Activated T-helper 2 cell treated with anti-CD3 and anti-CD28 coated beads, Interferon-gamma antibody, Interleukin-2, Interleukin-4, amounts not matched to agents 10 μg/mL and 5 μg/mL and 100 μg/mL, durations not matched to agents 14 hours and 24 hours and 36 hours (primary cell): Measurements from ENCODE around the gene STH. TPM values are rescaled to one million over a fixed set of nuclear protein-coding genes. Genes with fewer than 3 reads are reported as not detected.

ENCODE experiments used
- DNase-seq: peaks from one replicate; pipeline ENCODE4 v3.0.0; 2021; ENCODE audit warnings: low spot score
- H3K27ac Mint-ChIP-seq: one replicate; pipeline ENCODE4 v1.8.0; 2021; ENCODE audit warnings: mixed read lengths
- H3K27me3 Mint-ChIP-seq: one replicate; pipeline ENCODE4 v1.8.0; 2021; ENCODE audit warnings: low read depth, mixed read lengths
- H3K36me3 Mint-ChIP-seq: one replicate; pipeline ENCODE4 v1.8.0; 2021; ENCODE audit warnings: low read depth, mixed read lengths
- H3K4me1 Mint-ChIP-seq: one replicate; pipeline ENCODE4 v1.8.0; 2021; ENCODE audit warnings: low read depth, mixed read lengths
- H3K4me3 Mint-ChIP-seq: one replicate; pipeline ENCODE4 v1.8.0; 2021; ENCODE audit warnings: low read depth, mild to moderate bottlenecking, moderate library complexity, mixed read lengths
- H3K9me3 Mint-ChIP-seq: one replicate; pipeline ENCODE4 v1.8.0; 2021; ENCODE audit warnings: mixed read lengths
- intact Hi-C: fragments of 100-400 bp; cut with micrococcal nuclease; formaldehyde crosslinking; loops from one replicate; pipeline ENCODE4 v1.15.1; 2023
- total RNA-seq: library from RNA; stranded (reverse); gene quantifications from 2 replicates; pipeline ENCODE4 v1.2.3, GENCODE V29; 2022

Gene STH
- total RNA-seq, 1 donor from 2014 or later, result not detected

DNA sequence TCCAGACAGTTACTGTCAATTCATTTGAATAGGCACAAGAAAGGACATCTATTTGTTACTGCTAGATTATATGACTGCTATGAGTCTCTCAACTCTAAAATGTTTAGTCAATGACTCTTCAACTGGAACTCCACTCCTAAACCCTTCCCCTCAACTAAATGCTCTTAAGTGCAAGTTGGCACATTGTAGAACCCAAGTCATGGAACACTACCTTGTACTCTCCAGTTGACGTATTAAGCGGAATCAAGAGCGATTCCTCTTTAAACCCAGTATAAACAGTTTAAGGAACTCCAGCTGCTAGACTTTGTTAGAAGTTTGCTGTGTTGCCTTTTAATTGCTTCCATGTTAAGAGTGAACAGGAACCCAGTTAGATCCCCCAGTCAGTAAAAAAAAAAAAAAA lies 44.6 kb downstream of the STH start:
- intact Hi-C loops, result loop anchor here (5.0 kb wide), 1 partner anchor 169 kb away; no protein-coding TSS in a partner anchor
- Mint-ChIP-seq H3K36me3 (peaks cover 78% of the 10 kb centered on the region), H3K27ac (peak overlapping the region; percentile 5), H3K4me3 (no peak overlapping the region), H3K9me3 (no peaks in the 10 kb centered on the region), H3K27me3 (no peaks in the 10 kb centered on the region), H3K4me1 (peaks cover 19% of the 10 kb centered on the region)
- DNase-seq, result no peak

DNA sequence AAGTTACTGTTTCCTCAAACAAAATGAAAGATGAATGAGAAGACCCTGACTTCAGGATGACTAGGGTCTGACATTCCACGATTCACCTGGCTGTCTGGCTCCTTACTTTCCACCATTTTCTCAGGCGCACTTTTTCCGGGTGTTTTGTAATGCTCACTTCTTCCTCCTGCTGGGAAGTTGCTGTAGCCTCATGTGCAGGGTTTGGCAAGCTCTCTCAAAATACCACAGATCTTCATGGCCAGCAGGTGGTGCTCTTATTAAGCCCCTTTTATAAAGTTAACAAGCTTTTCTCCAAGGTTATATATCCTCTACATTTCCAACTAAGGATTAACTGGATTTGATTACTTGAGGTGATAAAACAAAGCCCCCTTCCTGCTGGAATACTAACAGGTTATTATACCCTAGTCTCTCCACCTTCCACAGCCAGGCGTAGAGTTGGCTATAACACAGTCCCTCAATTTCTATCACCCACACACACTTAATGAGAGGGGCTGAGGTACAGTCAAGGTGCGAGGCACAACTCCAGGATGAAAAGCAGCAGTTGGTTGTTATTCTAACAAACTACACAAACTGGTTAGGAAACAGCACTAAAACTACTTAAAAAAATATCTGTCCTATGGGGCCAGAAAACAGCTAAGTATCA lies 45.4 kb downstream of the STH start:
- no peak overlapping the region for H3K4me3 Mint-ChIP-seq
- H3K9me3 Mint-ChIP-seq, result no peaks in the 10 kb centered on the region
- no peak overlapping the region for H3K27ac Mint-ChIP-seq
- H3K4me1 Mint-ChIP-seq, result peaks cover 19% of the 10 kb centered on the region
- H3K27me3 Mint-ChIP-seq, result no peaks in the 10 kb centered on the region
- no peak for DNase-seq
- intact Hi-C loops, result loop anchor here (5.0 kb wide), 1 partner anchor 168 kb away; no protein-coding TSS in a partner anchor
- peaks cover 76% of the 10 kb centered on the region for H3K36me3 Mint-ChIP-seq

DNA sequence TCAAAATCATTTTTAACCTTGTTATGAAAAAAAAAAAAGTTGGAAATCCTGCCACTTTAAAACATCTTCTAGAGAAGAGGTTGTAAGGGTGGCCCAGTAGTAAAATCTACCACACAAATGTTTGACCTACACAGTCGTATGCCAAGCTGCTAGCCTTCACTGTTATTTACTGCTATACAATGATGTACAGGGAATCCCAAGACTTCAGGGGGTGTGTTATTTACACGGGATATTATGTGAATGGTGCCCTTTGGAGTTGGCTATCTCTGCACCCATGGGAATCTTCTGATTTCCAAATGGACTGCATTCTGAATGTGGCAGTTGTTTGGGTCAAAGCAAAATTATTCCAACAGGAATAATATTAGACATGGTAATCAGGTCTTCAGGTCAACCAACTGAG lies 45.9 kb downstream of the STH start:
- H3K4me1 Mint-ChIP-seq, result peaks cover 22% of the 10 kb centered on the region
- intact Hi-C loops, result loop anchor here (5.0 kb wide), 1 partner anchor 167 kb away; no protein-coding TSS in a partner anchor
- no peak overlapping the region for H3K27ac Mint-ChIP-seq
- DNase-seq, result no peak
- no peaks in the 10 kb centered on the region for H3K27me3 Mint-ChIP-seq
- H3K36me3 Mint-ChIP-seq, result peaks cover 77% of the 10 kb centered on the region
- no peak overlapping the region for H3K4me3 Mint-ChIP-seq
- no peaks in the 10 kb centered on the region for H3K9me3 Mint-ChIP-seq

DNA sequence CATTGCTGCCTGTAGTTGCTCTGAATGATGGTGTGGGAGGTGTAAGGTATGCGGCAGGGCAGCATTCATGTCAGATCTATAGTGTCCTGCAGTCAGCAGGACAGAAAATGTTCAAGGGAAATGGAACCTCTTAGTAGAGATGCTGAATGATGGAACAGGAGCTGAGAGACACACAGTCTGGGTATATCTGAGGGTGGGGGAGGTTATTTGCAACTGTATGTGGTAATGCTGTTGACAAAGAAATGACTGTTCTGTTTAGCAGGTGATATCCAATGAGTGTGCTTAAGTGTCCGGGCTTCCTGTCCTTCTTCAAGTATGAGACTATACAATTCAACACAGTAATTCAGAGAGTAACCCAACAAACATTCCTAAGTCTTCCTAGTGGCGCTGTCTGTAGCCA lies 46.6 kb downstream of the STH start:
- Mint-ChIP-seq H3K27ac (peak overlapping the region; percentile 69), H3K27me3 (no peaks in the 10 kb centered on the region), H3K4me3 (no peak overlapping the region), H3K36me3 (peaks cover 77% of the 10 kb centered on the region), H3K9me3 (no peaks in the 10 kb centered on the region), H3K4me1 (peaks cover 26% of the 10 kb centered on the region)
- intact Hi-C loops, result no loop called here
- no peak for DNase-seq

DNA sequence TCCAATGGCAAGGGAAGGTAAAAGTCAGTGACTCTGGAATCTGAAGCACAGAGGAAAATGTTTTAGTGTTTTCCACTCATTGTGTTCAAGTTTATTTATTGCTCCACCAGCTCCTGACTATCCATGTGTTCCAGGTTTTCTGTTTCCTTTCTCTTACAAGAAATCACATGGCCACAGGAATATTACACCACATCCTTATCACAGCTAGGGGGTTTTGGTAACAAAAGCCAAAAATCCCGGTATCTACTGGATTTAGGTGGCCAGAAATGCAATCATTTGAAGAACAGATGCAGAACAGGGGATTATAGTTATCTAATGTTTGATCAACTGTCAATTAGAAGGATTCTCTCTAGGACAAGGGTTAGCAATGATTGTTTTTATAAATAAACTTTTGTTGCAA lies 47.9 kb downstream of the STH start:
- Mint-ChIP-seq H3K4me1 (peaks cover 38% of the 10 kb centered on the region), H3K36me3 (peaks cover 79% of the 10 kb centered on the region)
- intact Hi-C loops, result no loop called here

DNA sequence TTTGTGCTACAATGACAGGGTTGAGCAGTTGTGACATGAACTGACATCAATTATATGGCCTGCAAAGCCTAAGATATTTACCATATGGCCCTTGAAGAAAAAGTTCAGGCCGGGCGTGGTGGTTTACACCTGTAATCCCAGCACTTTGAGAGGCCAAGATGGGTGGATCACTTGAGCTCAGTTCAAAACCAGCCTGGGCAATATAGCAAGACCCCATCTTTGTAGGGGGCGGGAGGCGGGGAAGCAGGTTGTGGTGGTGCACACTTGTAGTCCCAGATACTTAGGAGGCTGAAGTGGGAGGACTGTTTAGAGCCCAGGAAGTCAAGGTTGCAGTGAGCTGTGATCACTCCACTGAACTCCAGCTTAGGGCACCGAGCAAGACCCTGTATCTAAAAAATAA lies 48.3 kb downstream of the STH start:
- H3K4me1 Mint-ChIP-seq, result peaks cover 42% of the 10 kb centered on the region

More for the DNA sequence above, 47.9 kb downstream of the STH start:
- Mint-ChIP-seq H3K4me3 (no peak overlapping the region), H3K9me3 (no peaks in the 10 kb centered on the region), H3K27me3 (no peaks in the 10 kb centered on the region), H3K27ac (no peak overlapping the region)
- DNase-seq, result no peak

DNA sequence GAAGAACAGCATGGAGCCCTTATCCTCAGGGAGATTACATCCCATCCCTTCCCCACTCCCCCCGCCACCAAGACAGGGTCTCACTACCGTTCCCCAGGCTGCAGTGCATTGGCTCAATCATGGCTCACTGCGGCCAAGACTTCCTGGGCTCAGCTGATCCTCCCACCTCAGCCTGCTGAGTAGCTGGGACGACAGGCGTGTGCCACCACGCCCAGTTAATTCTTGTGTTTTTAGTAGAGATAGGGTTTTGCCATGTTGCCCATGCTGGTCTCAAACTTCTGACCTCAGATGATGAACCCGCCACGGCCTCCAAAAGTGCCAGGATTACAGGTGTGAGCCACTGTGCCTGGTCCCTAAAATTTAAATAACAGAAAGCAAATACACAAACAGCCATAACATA lies 48.8 kb downstream of the STH start:
- intact Hi-C loops, result no loop called here
- H3K36me3 Mint-ChIP-seq, result peaks cover 83% of the 10 kb centered on the region
- peaks cover 43% of the 10 kb centered on the region for H3K4me1 Mint-ChIP-seq
- H3K27ac Mint-ChIP-seq, result no peak overlapping the region
- no peak overlapping the region for H3K4me3 Mint-ChIP-seq
- no peaks in the 10 kb centered on the region for H3K9me3 Mint-ChIP-seq
- no peak for DNase-seq
- H3K27me3 Mint-ChIP-seq, result no peaks in the 10 kb centered on the region

More for the DNA sequence above, 48.3 kb downstream of the STH start:
- no peak for DNase-seq
- no peak overlapping the region for H3K27ac Mint-ChIP-seq
- H3K36me3 Mint-ChIP-seq, result peaks cover 81% of the 10 kb centered on the region
- intact Hi-C loops, result no loop called here
- no peak overlapping the region for H3K4me3 Mint-ChIP-seq
- no peaks in the 10 kb centered on the region for H3K27me3 Mint-ChIP-seq
- no peaks in the 10 kb centered on the region for H3K9me3 Mint-ChIP-seq

Other genes with a start within 250 kb of the STH start
- not detected in 2 replicates for gene CRHR1, start 214.9 kb upstream of the STH start, total RNA-seq
- not detected in 2 replicates for gene SPPL2C, start 154.4 kb upstream of the STH start, total RNA-seq
- gene MAPT, start 104.7 kb upstream of the STH start, total RNA-seq, result 1.1 and 1.3 TPM in 2 replicates
- 91.5 and 93.9 TPM in 2 replicates for gene KANSL1, start 194.2 kb downstream of the STH start, total RNA-seq